Occipital lobe (tissue), 3 donors: ENCODE data around the gene SMO. TPM values are rescaled to one million over a fixed set of nuclear protein-coding genes. Genes with fewer than 3 reads are reported as not detected.
"Not testable (repeated sequence)": the region's sequence is repeated elsewhere in the genome, so short reads cannot be mapped to it uniquely, and the experiment has no call there.

Experiments used
- DNase-seq: peaks from one replicate; lab custom pipeline; 2025; lab: John Stamatoyannopoulos, UW
- small RNA-seq: library from RNA; depleted of rRNA; stranded (forward); fragments of <200 nt; gene quantifications from one replicate; pipeline ENCODE3, GENCODE V24; 2014
- total RNA-seq: library from RNA; depleted of rRNA; stranded (reverse); fragments of >200 nt; gene quantifications from one replicate; pipeline ENCODE4 v1.2.3, GENCODE V29; 2014

The SMO gene
- total RNA-seq, 1 donor from 2014 or later: 8.7 TPM

- DNase-seq: no peak
Measured at GRCh38 chr7:129231666-129232065, 43.2 kb downstream of the SMO start.

DNA sequence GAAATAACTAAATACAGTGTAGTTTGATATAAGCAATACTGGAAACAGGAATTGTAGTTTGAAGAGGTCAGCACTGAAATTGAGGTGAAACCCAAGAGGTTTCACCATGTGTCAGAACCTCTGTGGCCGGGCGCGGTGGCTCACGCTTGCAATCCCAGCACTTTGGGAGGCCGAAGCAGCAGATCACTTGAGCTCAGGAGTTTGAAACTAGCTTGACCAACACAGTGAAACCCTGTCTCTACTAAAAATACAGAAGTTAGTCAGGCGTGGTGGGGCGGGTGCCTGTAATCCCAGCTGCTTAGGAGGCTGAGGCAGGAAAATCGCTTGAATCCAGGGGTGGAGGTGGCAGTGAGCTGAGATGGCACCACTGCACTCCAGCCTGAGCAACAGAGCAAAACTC, 50.1 kb downstream of the SMO start:
- no peak for DNase-seq

- DNase-seq: peak; percentile 13
Measured at GRCh38 chr7:129240119-129240820, 51.8 kb downstream of the SMO start.

DNA sequence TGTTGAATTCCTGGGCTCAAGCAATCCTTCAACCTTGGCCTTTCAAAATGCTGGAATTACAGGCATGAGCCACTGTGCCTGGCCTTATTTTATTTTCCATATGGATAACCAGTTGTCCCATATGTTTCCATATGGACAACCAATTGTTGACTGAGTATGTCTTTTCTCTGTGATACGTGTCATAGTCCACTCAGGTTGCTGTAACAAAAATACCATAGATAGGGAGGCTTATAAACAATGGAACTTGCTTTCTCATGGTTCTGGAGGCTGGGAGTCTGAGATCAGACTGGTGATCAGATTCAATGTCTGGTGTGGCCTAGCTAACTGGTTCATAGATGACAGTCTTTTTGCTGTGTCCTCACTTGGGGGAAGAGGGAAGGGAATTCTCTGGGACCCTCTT, 55.8 kb downstream of the SMO start:
- no peak for DNase-seq

GRCh38 chr7:129245533-129245932, 57.1 kb downstream of the SMO start:
- no peak for DNase-seq

DNA sequence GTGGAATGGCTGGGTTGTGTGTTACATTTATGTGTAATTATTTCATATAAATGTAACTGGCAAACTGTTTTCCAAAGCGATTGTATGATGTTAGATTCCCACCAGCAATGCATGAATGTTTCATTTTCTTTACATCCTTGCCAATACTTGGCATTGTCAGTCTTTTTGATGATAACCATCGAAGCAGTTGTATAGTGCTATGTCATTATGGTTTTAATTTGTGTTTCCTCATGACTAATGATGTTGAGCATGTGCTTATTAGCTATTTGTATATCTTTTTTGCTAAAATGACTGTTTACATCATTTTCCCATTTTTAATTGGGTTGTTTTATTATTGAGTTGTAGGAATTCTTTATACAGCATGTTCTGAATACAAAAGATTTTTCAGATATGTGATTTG, 58.7 kb downstream of the SMO start:
- no peak for DNase-seq

DNA sequence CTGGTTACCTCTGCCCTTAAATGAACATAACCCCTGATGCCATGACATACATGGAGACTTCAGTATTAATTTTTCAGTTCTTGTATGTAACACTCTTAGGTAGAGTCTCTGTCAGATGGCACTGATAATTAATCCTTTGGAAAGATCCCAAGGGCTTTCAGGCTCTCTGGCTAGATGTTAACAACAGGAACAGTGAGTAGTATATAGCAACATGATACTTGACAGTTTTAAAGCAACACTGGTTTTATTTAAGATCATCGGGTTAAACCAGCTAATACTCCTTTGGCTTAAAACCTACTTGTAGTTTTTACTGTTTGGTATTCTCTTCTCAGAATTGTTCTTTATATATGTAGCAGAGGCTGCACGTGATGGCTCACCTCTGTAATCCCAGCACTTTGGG, 63.7 kb downstream of the SMO start:
- no peak for DNase-seq

DNA sequence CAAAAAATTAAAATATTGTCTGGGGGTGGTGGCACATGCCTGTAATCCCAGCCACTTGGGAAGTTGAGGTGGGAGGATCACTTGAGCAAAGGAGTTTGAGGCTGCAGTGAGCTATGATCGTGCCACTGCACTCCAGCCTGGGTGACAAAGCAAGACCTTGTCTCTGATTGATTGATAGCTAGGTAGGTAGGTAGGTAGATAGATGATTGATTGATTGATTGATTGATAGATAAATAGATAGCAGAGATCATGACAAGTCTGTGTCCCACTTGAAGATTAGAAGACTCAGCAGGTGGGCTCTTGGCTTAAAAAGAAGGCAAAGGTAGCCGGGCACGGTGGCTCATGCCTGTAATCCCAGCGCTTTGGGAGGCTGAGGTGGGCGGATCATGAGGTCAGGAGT, 64.2 kb downstream of the SMO start:
- not testable (repeated sequence) for DNase-seq

GRCh38 chr7:129255800-129256199, 67.4 kb downstream of the SMO start:
- no peak for DNase-seq

GRCh38 chr7:129256221-129256620, 67.8 kb downstream of the SMO start:
- no peak for DNase-seq

DNA sequence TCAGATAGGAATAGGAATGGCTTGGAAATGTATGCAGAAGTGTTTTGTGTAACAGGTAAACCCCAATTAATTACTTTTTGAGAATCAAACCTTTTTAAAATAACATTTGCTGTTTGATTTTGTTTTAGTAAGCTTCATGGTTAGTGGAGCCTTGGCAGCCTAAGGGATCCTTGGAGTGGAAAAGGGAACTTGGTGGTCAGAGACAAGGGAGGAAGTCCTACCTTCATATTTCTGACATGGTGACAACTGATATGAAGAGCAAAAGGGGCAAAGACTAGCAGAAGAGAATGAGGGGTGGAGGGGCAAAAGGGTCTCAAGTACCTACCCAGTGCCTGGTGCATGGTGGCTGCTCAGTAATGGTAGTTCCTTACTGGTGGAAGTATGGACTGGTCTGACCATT, 68.7 kb downstream of the SMO start:
- DNase-seq: no peak

GRCh38 chr7:129258649-129259389, 70.4 kb downstream of the SMO start:
- no peak for DNase-seq

GRCh38 chr7:129262324-129262723, 73.9 kb downstream of the SMO start:
- no peak for DNase-seq

Small RNA genes lying within 50 kb of the gene (small RNA-seq; reads per million reads assigned to genes)
- gene RNY1P11: 0.12 reads per million

Other genes starting within 250 kb of the SMO start
- 96.2 TPM for gene TNPO3, start 133.5 kb upstream of the SMO start, total RNA-seq
- gene TSPAN33, start 43.9 kb upstream of the SMO start, total RNA-seq: 4.7 TPM
- 22.8 TPM for gene AHCYL2, start 36.4 kb downstream of the SMO start, total RNA-seq
- gene STRIP2, start 245.8 kb downstream of the SMO start, total RNA-seq: 0.94 TPM